MG63 (cell line): ENCODE data around the gene MRGPRD. TPM values are rescaled to one million over a fixed set of nuclear protein-coding genes. Genes with fewer than 3 reads are reported as not detected.
"Not testable (repeated sequence)": the region's sequence is repeated elsewhere in the genome, so short reads cannot be mapped to it uniquely, and the experiment has no call there.

Experiments
- DNase-seq: peaks from one replicate; pipeline ENCODE4 v3.0.0-alpha.2; 2020
- H3K27me3 ChIP-seq: fragments of 250-450 bp; sonication (Bioruptor Pico); 2 replicates; pipeline ENCODE4 v1.5.1; 2020; ENCODE audit warnings: mild to moderate bottlenecking, moderate library complexity
- H3K36me3 ChIP-seq: fragments of 250-450 bp; sonication (Bioruptor Pico); 2 replicates; pipeline ENCODE4 v1.5.1; 2020; ENCODE audit warnings: mild to moderate bottlenecking, moderate library complexity
- H3K4me3 ChIP-seq: fragments of 250-450 bp; sonication (Bioruptor Pico); 2 replicates; pipeline ENCODE4 v1.5.1; 2020; ENCODE audit warnings: mild to moderate bottlenecking, moderate library complexity
- H3K9me3 ChIP-seq: fragments of 250-450 bp; sonication (Bioruptor Pico); 2 replicates; pipeline ENCODE4 v1.5.1; 2020; ENCODE audit warnings: mild to moderate bottlenecking, moderate library complexity
- total RNA-seq: library from RNA; depleted of rRNA; stranded (reverse); fragments of >200 nt; shearing (Covaris generic); gene quantifications from 2 replicates; pipeline ENCODE4 v1.2.3, GENCODE V29; 2014; ENCODE audit warnings: low replicate concordance

The MRGPRD gene
- total RNA-seq, 1 experiment from 2014 or later: not detected

DNA sequence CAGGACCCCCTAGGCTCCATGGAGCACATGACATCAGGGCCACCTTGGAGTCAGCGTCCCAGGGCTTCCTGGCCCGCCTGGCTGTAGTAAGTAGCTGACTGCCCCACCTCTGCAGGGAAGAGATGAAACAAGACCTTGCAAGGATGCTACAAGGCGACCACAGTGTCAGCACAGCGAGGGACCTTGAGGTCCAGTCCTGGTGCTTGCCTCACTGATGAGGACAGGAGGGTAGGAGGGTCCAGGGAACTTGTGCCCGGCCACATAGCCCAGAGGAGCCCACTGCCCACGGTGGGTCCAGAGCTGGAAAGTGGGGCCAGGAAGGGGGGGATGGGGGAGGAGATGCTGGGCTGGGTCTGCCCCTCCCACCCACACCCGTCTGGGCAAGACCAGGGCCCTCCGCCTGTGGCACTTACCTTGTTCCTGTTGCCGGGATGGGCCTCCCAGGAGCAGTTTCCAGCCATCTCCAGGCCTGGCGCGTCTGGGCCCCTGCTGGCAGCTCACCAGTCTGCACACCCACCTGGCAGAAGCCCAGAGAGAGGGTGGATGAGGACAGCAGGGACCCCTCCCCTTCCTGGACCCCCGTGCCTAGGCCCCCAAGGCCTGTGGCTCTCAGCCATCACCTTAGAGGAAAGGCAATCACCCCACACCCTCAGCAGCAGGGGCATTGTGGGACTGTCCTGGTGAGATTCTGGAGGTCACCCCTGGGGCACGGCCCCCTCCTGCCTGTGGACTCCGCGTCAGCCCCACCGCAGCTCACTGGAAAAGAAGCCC lies 28.8 kb upstream of the MRGPRD start:
- Histone ChIP-seq H3K4me3 (no peak overlapping the region), H3K9me3 (no peaks in the 10 kb centered on the region), H3K27me3 (no peaks in the 10 kb centered on the region), H3K36me3 (no peaks in the 10 kb centered on the region)
- DNase-seq: no peak

- DNase-seq: peak; percentile 98
- Histone ChIP-seq H3K9me3 (no peaks in the 10 kb centered on the region), H3K27me3 (no peaks in the 10 kb centered on the region), H3K4me3 (no peak overlapping the region), H3K36me3 (no peaks in the 10 kb centered on the region)
These were observed 28.1 kb upstream of the MRGPRD start for GRCh38 chr11:69008737-69009440.

DNA sequence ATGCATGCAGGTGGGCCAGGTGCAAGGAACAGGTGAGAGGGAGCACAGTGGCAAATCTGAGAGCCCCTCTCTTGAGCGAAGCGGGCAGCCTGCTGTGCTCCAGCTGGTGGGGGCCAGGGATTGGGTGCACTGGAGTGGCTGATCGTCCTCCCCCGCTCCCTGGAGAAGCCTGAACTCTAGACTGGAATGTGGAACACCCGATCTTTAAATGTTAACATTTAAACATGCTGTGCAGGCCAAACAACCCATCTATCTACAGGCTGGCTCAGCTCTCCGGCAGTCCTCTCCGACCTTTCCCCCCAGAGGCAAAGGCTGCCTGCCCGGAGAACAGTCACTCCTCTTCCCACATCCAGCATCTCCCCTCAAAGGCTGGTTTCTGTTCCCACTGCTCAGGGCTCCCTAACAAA lies 27.2 kb upstream of the MRGPRD start:
- Histone ChIP-seq H3K36me3 (no peaks in the 10 kb centered on the region), H3K4me3 (no peak overlapping the region), H3K27me3 (no peaks in the 10 kb centered on the region), H3K9me3 (no peaks in the 10 kb centered on the region)
- DNase-seq: peak; percentile 65

- Histone ChIP-seq H3K4me3 (no peak overlapping the region), H3K9me3 (no peaks in the 10 kb centered on the region), H3K27me3 (no peaks in the 10 kb centered on the region), H3K36me3 (no peaks in the 10 kb centered on the region)
- no peak for DNase-seq
These were observed 26.0 kb upstream of the MRGPRD start for GRCh38 chr11:69006816-69007215.

DNA sequence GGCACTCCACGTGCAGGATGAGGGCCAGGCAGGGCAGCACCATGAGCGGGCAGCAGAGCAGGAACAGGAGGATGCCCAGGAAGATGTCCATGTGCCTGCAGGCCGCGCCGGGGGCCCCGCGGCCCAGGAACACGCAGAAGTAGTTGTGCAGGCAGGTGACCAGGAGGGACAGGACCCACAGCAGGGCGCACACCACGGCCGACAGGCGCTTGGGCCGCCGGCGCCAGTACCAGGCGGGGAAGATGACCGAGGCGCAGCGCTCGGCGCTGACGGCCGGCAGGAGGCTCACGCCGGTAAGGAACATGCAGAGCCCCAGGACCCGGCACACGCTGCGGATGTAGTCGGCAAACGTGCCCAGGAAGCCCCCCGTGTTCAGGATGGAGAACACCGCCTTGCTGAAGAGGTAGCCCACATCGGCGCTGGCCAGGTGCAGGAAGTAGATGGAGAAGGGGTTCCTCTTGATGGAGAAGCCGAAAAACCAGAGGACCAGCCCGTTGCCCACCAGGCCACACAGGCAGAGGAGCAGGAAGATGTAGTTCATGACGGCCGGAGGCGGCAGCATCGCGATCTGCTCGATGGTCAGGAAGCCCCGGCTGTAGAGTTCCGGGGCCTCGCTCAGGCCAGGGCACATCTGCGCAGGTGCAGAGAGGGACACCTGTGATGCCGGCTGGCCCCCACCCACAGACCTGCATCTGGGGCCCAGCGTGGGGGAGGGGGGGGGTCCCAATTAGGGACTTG lies 25.0 kb upstream of the MRGPRD start:
- DNase-seq: no peak
- H3K4me3 ChIP-seq: no peak overlapping the region
- H3K36me3 ChIP-seq: no peaks in the 10 kb centered on the region
- no peaks in the 10 kb centered on the region for H3K9me3 ChIP-seq
- no peaks in the 10 kb centered on the region for H3K27me3 ChIP-seq

GRCh38 chr11:69005183-69005630 lies 24.4 kb upstream of the MRGPRD start:
- Histone ChIP-seq H3K36me3 (no peaks in the 10 kb centered on the region), H3K4me3 (no peak overlapping the region), H3K9me3 (no peaks in the 10 kb centered on the region), H3K27me3 (no peaks in the 10 kb centered on the region)
- DNase-seq: no peak

- Histone ChIP-seq H3K4me3 (no peak overlapping the region), H3K36me3 (no peaks in the 10 kb centered on the region), H3K27me3 (no peaks in the 10 kb centered on the region), H3K9me3 (no peaks in the 10 kb centered on the region)
- no peak for DNase-seq
These were observed 23.8 kb upstream of the MRGPRD start for GRCh38 chr11:69004411-69005182.

DNA sequence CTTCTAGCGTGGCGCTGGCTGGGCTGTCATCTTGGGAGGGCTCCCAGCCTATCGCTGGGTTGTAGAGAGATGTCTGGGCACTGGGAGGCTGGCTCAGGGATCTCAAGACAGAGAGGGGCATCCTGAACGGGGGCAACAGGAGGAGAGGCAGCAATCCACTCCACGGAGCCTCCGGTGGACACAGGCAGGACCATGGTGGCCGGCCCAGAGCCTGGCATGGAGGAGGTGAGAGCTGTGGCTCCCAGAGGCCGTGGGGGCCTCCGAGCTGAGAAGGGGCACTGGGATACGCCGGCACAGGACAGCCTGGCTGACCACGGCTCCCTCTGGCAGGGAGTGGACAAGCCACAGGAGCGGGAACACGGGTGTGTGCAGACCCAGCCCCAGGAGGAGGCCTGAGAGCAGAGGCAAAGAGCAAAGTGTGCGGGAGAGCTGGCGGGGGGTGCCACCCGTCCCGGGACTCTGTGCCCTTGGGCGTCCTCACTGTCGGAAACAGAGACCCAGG lies 23.1 kb upstream of the MRGPRD start:
- H3K27me3 ChIP-seq: no peaks in the 10 kb centered on the region
- no peaks in the 10 kb centered on the region for H3K36me3 ChIP-seq
- no peak overlapping the region for H3K4me3 ChIP-seq
- H3K9me3 ChIP-seq: no peaks in the 10 kb centered on the region
- no peak for DNase-seq

GRCh38 chr11:69003301-69003865 lies 22.6 kb upstream of the MRGPRD start:
- DNase-seq: no peak
- H3K36me3 ChIP-seq: no peaks in the 10 kb centered on the region
- no peak overlapping the region for H3K4me3 ChIP-seq
- H3K9me3 ChIP-seq: no peaks in the 10 kb centered on the region
- no peaks in the 10 kb centered on the region for H3K27me3 ChIP-seq

- DNase-seq: no peak
- H3K27me3 ChIP-seq: no peaks in the 10 kb centered on the region
- H3K4me3 ChIP-seq: no peak overlapping the region
- no peaks in the 10 kb centered on the region for H3K9me3 ChIP-seq
- no peaks in the 10 kb centered on the region for H3K36me3 ChIP-seq
These were observed 21.9 kb upstream of the MRGPRD start for GRCh38 chr11:69002570-69003231.

GRCh38 chr11:69002110-69002569 lies 21.4 kb upstream of the MRGPRD start:
- Histone ChIP-seq H3K9me3 (no peaks in the 10 kb centered on the region), H3K4me3 (no peak overlapping the region), H3K27me3 (no peaks in the 10 kb centered on the region), H3K36me3 (no peaks in the 10 kb centered on the region)
- no peak for DNase-seq

DNA sequence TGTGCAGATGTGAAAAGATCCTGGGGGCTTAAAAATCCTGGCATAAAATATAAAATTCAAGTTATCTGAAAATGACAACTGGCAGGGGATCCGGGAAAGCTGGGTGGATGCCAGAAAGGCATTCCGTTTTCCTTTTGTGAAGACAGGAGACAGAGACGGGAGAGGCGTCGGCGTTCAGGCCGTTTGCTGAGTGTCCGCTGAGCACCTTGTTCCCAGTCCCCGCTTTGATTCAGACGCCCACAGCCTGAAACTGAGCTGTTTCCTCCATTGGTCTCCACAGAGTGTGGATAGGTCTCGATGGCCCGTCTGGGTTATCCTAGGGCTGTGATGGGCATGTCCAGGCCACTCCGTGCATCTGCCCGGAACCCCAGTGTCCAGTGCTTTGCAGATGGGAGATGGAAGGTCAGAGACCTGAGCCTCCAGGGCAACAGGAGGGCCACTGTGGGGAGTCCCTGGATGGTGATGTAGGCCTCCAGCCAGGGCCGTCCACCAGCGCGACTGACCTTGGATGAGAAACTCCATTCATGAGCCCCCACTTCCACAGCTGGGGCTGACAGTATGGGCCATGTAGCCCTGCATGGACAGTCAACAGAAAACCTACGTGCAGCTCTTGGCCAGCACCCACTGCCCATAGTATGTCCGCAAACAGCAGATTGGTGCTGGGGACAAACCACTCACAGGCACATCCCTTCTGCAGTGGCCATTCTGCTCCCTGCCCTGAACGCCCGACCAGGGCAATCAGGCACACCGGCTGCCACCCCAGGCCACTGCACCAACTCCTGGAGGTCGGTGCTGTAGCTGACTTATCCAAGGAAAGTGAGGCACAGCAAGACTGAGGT lies 20.7 kb upstream of the MRGPRD start:
- Histone ChIP-seq H3K4me3 (no peak overlapping the region), H3K36me3 (no peaks in the 10 kb centered on the region), H3K9me3 (no peaks in the 10 kb centered on the region), H3K27me3 (no peaks in the 10 kb centered on the region)
- no peak for DNase-seq

DNA sequence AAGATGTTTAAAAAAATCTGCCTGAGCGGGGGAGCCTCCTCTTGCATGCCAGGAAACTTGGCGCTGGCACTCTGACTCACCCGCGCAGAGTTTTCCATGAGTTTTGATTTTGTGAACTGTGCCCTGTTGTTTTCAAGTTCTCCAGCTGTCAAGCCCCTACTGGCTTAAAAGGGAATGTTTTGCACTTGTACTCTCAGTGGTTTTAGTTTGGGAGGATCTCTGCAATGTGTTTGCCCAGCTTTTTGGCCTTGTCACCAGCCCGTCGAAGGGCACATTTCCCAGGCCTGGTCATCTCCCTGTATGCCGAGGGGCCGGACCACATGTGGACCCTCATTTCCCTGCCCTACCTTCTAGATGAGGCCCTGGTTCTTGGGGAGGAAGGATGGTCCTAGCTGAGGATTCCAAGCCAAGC lies 20.1 kb upstream of the MRGPRD start:
- peak; percentile 83 for DNase-seq
- no peaks in the 10 kb centered on the region for H3K27me3 ChIP-seq
- no peaks in the 10 kb centered on the region for H3K9me3 ChIP-seq
- H3K4me3 ChIP-seq: no peak overlapping the region
- H3K36me3 ChIP-seq: no peaks in the 10 kb centered on the region

- Histone ChIP-seq H3K4me3 (no peak overlapping the region), H3K27me3 (no peaks in the 10 kb centered on the region), H3K9me3 (no peaks in the 10 kb centered on the region), H3K36me3 (no peaks in the 10 kb centered on the region)
- no peak for DNase-seq
These were observed 19.6 kb upstream of the MRGPRD start for GRCh38 chr11:69000391-69000790.

GRCh38 chr11:68999748-69000355 lies 19.1 kb upstream of the MRGPRD start:
- not testable (repeated sequence) for H3K27me3 ChIP-seq, H3K9me3 ChIP-seq, DNase-seq, H3K36me3 ChIP-seq, H3K4me3 ChIP-seq
